Measurements from ENCODE around the gene CADPS2. TPM values are rescaled to one million over a fixed set of nuclear protein-coding genes. Genes with fewer than 3 reads are reported as not detected.
A peak's percentile ranks its signal among the peaks of the same experiment; 100 is the strongest.

Gene CADPS2
- total RNA-seq, 1 donor from 2014 or later, result 3.1 TPM

DNA sequence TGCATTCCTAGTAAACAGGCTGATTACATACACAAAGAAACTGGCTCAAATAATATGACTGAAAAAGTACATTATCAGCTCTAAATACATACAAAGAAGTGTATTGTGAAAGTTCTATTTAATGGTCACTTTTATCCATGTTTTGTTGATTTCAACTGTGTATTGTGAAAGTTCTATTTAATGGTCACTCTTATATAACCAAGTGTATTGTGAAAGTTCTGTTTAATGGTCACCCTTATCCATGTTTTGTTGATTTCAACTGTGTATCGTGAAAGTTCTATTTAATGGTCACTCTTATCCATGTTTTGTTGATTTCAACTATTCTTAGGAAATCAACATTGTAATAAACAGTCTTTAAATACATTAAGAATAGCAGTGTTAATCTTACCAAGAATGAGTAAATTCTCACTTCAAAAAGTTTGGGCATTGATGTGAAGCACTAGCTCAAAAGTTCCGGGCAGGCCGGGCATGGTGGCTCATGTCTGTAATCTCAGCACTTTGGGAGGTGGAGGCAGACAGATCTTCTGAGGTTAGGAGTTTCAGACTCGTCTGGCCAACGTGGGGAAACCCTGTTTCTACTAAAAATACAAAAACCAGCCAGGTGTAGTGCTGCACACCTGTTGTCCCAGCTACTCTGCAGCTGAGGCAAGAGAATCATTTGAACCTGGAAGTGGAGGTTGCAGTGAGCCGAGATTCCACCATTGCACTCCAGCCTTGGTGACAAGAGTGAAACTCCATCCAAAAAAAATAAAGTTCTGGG is 546.9 kb downstream of the CADPS2 start:
- Mint-ChIP-seq H3K9me3 (no peaks in the 10 kb centered on the region), H3K27ac (ENCODE audit: unreplicated experiment) (no peak overlapping the region), H3K36me3 (ENCODE audit: low read depth) (no peaks in the 10 kb centered on the region), H3K27me3 (ENCODE audit: low read depth) (peaks cover 2% of the 10 kb centered on the region), H3K4me3 (no peak overlapping the region), H3K4me1 (no peaks in the 10 kb centered on the region)
- TF ChIP-seq CTCF (conservative IDR thresholded peaks at IDR 0.05), result no peak
- DNase-seq (ENCODE audit: low read depth, low spot score), result no peak

DNA sequence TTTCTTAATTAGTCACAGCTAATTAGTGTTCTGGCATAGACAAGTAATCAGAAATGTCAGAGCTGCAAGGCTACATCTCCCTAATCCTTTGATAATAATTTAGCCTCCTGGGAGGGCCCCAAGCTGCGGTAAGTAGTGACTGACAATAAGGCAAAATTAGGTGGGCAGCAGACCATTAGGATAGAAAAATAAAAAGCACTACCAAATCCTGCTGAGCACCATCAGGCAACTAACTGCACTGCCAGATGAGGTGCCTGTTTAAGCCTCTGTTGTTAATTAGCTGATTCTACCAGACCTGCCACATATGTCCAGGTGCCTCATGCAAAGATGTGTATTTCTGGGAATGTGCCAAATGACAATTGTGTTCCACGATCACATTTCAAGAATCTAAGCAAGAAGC is 549.2 kb downstream of the CADPS2 start:
- no peak for DNase-seq (ENCODE audit: low read depth, low spot score)
- Mint-ChIP-seq H3K27me3 (ENCODE audit: low read depth) (peaks cover 4% of the 10 kb centered on the region), H3K36me3 (ENCODE audit: low read depth) (no peaks in the 10 kb centered on the region), H3K27ac (ENCODE audit: unreplicated experiment) (no peak overlapping the region), H3K9me3 (no peaks in the 10 kb centered on the region), H3K4me3 (no peak overlapping the region), H3K4me1 (no peaks in the 10 kb centered on the region)
- no peak for TF ChIP-seq CTCF (conservative IDR thresholded peaks at IDR 0.05)

DNA sequence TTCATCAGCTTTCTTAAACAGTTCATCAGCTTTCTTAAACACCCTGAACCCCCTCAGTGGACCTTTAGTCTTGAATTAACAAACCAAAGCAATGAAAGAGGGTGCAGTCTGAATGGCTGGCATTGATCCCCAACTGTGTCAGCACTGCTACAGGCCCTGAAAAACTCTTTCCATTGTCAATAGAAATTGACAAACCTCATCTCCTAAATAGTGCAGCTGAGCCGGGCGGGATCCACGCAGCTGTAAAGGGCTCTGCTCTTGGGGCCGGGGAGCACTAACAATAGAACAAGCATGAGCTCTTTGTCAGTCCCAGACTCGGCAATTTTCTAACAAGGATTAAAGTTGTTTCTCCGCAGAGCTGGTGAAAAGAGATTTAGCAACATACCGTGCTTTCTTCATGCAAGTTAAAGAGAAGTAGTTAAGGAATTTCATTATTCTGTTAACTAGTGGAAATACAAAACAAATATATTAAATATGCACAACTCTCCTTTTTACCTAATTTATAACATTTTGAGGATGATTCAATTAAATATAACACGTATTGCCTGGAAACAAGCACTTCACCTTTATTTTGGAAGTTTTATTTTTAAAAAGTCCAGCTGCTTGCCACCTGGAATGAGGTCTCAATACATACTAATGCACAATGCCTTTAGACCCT is 557.0 kb downstream of the CADPS2 start:
- peaks cover 30% of the 10 kb centered on the region for H3K27me3 Mint-ChIP-seq (ENCODE audit: low read depth)
- no peak for TF ChIP-seq CTCF (conservative IDR thresholded peaks at IDR 0.05)
- peak overlapping the region; percentile 8 for H3K27ac Mint-ChIP-seq (ENCODE audit: unreplicated experiment)
- H3K4me1 Mint-ChIP-seq, result peaks cover 22% of the 10 kb centered on the region
- no peak for DNase-seq (ENCODE audit: low read depth, low spot score)
- H3K36me3 Mint-ChIP-seq (ENCODE audit: low read depth), result no peaks in the 10 kb centered on the region
- H3K9me3 Mint-ChIP-seq, result no peaks in the 10 kb centered on the region
- peak overlapping the region; percentile 23 for H3K4me3 Mint-ChIP-seq

DNA sequence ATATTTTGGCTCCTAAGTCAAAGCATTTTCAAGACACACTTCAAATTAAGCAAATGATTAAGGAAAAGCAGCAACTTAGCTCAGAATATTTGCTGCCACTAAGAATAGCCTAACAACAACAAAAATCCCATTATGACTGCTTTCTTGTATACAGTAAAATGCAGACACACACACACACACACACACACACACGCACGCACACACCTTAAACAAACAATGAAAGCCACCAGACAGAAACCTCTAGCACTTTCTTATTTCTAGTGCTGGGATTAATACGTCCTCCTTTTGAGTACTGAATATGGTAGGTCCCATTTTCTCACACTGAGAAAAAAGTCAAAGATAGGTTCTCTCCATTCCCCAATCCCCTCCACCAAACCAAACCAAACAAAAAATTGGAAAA is 558.3 kb downstream of the CADPS2 start:
- Mint-ChIP-seq H3K9me3 (no peaks in the 10 kb centered on the region), H3K27ac (ENCODE audit: unreplicated experiment) (no peak overlapping the region), H3K36me3 (ENCODE audit: low read depth) (no peaks in the 10 kb centered on the region), H3K4me1 (peaks cover 22% of the 10 kb centered on the region), H3K4me3 (no peak overlapping the region), H3K27me3 (ENCODE audit: low read depth) (peaks cover 30% of the 10 kb centered on the region)
- no peak for DNase-seq (ENCODE audit: low read depth, low spot score)
- TF ChIP-seq CTCF (conservative IDR thresholded peaks at IDR 0.05), result no peak

DNA sequence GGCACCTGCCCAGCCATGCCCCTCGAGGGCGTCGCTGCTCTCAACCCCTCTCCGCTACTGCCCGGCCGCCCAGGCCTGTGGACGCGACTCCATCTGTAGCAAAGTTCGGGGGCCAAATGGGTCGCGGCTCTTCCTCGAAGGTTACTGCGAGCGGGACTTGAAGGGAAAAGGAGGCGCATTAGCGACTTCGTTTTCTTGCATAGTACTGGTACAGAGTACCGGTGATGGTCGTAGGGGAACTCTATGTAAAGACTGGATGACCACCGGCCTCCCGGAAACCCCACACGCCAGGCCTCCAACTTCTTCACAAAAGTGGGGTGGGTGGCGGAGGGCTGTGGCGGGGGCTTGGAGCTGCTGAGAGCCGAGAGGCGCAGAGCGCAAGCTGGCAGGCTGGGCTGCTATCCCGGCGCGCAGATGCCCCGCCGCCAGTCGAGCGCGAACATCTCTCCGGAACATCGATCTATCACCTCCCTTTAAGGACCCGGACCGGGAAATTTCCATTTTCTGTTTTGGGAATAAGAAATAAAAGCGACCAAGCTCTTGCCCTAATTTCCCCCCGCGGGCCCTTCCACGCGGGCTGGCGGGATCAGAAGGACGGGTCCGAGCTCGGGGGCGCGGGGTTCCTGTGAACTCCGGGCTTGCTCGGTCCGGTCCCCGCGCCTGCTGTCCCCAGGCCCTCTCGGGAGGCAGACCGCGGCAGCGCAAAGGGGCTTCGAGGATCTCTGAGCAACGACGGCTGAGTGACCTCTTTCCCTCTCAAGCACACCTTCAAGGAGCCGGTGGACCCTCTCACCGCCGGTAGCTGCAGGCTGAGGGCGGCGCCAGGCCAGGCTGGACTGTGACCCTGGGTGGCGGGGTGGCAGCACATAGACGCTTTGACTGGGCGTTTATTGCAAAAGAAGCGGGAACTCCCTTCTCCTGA is 569.5 kb downstream of the CADPS2 start:
- TF ChIP-seq CTCF (conservative IDR thresholded peaks at IDR 0.05), result no peak
- Mint-ChIP-seq H3K27me3 (ENCODE audit: low read depth) (peaks cover 95% of the 10 kb centered on the region), H3K36me3 (ENCODE audit: low read depth) (no peaks in the 10 kb centered on the region), H3K27ac (ENCODE audit: unreplicated experiment) (no peak overlapping the region), H3K9me3 (no peaks in the 10 kb centered on the region), H3K4me1 (peaks cover 10% of the 10 kb centered on the region), H3K4me3 (peak overlapping the region; percentile 51)
- DNase-seq (ENCODE audit: low read depth, low spot score), result no peak
